ENCODE data around the gene URB1.

Gene URB1

DNA sequence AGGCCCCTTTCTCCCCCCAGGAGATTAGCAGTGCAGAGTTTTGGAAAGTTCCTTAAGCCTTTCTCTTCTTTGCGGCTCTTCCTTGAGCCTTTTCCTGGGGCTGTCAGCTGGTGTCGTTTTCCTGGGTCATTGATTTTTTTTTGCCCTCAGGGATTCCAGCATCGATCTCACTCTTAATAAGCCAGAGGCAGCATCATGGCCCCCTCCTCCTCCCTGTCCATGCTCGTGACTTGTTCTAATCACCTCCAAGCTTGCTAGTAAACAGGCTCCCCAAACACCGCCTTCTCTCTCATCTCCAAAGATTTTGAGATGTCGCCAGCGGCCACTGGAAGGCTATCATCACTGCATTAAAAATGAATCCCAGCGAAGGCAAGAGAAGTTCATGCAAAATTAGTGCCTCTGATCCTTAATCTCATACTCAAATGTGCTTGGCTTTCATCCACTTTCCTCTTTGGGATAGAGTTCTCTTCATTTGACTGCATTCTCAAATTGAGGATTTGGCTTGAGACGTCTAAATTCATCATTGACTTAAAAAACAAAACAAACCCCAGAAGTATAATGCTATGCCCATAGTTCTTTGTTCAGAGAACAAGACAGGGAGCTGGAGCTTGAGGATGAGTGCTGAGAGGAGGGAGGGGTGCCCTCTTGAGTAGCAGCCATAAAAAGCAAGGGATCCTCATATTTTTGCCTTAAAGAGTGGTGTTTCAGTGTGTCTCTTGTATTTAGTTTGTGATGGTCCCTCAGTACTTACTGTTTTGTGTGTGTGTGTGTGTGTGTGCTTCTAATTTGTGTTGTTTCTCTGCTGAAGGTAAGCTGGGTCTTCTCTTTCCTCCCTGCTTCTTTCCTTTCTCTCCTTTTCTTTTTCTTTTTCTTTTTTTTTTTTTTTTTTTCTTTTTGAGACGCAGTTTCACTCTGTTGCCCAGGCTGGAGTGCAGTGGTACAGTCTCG, 22.9 kb upstream of the URB1 start:
- H3K4me3 ChIP-seq (ENCODE audit: low read depth, low read length): no peak overlapping the region
- TF ChIP-seq, protein P1, sequence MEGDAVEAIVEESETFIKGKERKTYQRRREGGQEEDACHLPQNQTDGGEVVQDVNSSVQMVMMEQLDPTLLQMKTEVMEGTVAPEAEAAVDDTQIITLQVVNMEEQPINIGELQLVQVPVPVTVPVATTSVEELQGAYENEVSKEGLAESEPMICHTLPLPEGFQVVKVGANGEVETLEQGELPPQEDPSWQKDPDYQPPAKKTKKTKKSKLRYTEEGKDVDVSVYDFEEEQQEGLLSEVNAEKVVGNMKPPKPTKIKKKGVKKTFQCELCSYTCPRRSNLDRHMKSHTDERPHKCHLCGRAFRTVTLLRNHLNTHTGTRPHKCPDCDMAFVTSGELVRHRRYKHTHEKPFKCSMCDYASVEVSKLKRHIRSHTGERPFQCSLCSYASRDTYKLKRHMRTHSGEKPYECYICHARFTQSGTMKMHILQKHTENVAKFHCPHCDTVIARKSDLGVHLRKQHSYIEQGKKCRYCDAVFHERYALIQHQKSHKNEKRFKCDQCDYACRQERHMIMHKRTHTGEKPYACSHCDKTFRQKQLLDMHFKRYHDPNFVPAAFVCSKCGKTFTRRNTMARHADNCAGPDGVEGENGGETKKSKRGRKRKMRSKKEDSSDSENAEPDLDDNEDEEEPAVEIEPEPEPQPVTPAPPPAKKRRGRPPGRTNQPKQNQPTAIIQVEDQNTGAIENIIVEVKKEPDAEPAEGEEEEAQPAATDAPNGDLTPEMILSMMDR (IDR thresholded peaks at IDR 0.05; ENCODE audit: borderline replicate concordance, insufficient read depth, low read depth, low read length): no peak

DNA sequence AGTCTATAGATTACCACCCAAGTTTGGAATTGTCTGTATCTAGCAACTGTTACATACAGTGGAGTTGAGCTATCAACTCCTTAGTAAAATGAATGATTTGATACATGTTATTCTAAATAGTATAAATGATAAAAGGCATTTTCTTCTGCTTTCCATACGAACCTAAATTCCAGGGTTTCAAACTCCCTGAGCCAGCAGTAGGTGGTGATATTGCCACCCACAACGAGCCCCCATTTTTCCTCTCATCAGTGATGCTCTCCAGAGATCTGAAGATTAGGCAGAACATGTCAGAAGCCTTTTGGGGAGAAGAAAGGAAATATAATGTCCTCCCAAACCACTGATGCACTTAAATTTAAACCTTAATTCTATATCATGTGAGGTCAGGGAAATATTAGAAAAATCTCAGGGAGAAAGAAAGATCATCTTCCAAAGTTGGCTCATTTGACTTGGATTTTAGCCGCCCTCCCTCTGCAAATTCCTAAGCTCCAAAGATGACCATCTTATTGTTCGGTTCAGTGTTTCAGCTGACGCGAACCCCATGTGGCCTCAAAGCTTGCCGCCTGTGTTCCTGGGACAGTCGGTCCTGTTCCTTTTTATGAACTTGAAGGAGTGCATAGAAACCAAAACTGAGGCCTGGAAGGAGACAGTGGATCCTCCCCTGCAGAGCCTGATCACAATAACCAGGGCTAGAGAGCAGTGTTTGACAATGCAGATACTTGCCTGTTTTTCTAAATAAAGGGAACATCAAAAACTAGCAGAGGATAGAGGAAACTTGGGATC, 22.0 kb upstream of the URB1 start:
- no peak overlapping the region for H3K4me3 ChIP-seq (ENCODE audit: low read depth, low read length)
- TF ChIP-seq, protein P1 (IDR thresholded peaks at IDR 0.05; ENCODE audit: borderline replicate concordance, insufficient read depth, low read depth, low read length): no peak

DNA sequence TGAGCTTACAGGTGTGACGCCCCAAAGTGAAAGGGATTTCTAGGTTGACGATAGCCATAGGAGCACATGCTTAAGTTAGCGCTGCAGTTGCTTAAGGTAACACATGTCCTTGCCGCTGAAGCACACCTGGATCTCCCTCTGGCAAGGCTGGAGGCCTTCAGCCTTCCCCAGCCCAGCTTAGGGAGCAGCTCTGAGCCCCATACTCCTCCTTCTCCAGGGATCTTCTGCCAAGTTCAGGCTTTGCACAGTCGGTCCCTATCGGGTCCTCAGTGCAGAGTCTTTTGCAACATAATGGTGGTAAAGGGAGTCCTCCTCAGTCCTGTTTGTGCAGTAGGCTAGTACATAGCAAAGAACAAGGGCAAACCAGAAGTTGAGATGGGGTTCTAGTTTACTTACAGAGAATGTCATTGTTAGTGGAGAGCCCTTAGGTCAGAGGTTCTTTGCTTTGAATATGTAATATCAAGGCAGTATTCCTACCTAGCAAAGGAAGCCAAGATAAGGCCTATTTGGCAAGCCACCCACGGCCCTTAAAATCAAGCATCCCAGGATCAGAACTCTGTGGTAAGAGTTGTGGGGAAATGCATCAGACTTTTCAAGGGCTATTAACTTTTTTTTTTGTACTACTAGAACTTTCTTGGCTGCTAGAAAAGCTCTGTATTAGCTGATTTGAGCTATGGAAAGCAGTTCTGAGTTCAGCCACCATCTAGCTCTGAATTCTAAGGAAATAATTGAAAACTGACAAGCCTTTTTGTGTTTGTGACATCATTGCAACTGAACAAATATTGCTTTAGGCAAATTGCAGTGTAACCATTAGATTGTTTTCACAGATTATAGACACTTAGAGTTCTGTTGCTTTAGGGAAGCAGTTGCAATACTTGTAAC, 21.1 kb upstream of the URB1 start:
- no peak overlapping the region for H3K4me3 ChIP-seq (ENCODE audit: low read depth, low read length)
- TF ChIP-seq, protein P1 (IDR thresholded peaks at IDR 0.05; ENCODE audit: borderline replicate concordance, insufficient read depth, low read depth, low read length): no peak

DNA sequence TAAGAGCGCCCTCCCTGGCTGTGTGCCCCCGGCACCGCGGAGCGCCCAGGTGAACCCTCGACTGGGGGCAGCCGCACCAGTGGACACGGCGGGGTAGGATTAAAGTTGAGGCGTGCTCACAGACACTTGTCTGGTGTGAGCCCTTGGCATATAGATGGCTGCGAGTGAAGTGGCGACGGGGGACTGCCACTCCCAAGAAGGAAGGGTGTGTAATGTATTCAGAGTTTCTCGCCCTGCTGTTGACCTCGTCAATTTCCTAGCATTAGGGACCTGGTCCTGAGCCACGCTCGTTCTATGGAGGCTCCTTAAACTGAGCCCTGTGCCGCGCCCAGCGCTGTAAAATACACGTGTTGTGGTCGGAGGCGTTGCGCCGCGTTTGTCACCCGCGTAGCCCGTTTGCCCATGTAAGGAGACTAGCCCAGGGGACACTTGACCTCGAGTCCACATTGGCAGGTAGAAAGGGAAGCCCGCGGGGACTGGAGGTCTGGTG, 20.2 kb upstream of the URB1 start:
- H3K4me3 ChIP-seq (ENCODE audit: low read depth, low read length): no peak overlapping the region
- TF ChIP-seq, protein P1 (IDR thresholded peaks at IDR 0.05; ENCODE audit: borderline replicate concordance, insufficient read depth, low read depth, low read length): no peak

DNA sequence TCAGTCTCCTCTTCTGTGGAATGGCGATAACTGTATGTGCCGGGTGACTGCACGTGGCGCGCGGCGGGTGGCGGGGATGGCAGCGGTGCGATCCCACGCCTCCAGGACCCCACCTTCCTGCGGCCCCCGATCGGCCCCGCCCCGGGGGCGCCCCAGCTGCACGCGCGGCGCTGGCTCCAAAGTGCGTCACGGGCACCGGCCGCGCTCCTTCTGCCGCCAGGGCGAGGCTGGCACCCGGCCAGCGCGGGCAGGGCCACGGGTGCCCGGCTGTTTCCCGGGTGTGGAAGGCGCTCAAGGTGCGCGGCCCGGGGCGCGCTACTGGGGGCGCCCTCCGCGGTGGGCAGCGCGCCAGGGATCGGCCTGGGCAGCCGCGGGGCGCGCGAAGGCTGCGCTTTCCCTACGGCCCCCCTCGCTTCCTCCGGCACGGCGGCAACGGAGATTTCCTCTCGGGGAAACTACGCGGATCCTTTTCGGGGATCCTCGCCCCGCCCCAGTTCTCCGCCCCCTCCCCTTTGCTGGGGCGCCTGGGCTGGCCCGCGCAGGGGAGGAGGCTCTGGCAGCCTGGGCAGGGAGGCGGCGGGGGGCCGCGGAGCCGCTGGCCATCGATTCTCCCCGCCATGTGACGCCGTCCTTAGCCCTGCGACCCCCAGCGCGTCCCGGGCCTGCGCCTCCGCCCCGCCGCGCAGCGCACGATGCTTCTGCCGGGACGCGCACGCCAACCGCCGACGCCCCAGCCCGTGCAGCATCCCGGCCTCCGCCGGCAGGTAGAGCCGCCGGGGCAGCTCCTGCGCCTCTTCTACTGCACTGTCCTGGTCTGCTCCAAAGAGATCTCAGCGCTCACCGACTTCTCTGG, 19.6 kb upstream of the URB1 start, which contains the start of gene EVA1C:
TSS of gene EVA1C (plus strand) at position 545 of the 853 bp plus-strand sequence. CDS start at position 693, 148 bp downstream.
- no peak within 1 kb of the TSS for H3K4me3 ChIP-seq (ENCODE audit: low read depth, low read length)
- TF ChIP-seq, protein P1 (IDR thresholded peaks at IDR 0.05; ENCODE audit: borderline replicate concordance, insufficient read depth, low read depth, low read length): no peak
